HepG2 (cell line): Measurements from ENCODE around the gene AKAP8. TPM values are rescaled to one million over a fixed set of nuclear protein-coding genes. Genes with fewer than 3 reads are reported as not detected.
"Not testable (repeated sequence)": the region's sequence is repeated elsewhere in the genome, so short reads cannot be mapped to it uniquely, and the experiment has no call there.

Experiments used
- ATAC-seq: fragments of 200-7000 bp; cut with Tn5 transposase; 3 replicates; pipeline ENCODE4 v1.9.1; 2020; ENCODE audit warnings: mild to moderate bottlenecking, moderate library complexity
- BruUV-seq: library from RNA; stranded (reverse); fragments of 400-500 nt; replicated peaks from 2 replicates; lab custom pipeline; 2021; lab: Mats Ljungman, UMichigan
- CTCF ChIA-PET: fragments of 300-600 bp; formaldehyde crosslinking; extraction: SDS; loops from one replicate; lab custom pipeline; 2021; ENCODE audit warnings: low total read pairs, inconsistent platforms, low intra/inter-chr PET ratio; lab: Yijun Ruan, JAX
- POLR2A ChIA-PET: fragments of 350-600 bp; sonication (Branson Sonifier 250); formaldehyde crosslinking; loops from one replicate; lab custom pipeline; 2020; ENCODE audit warnings: antibody characterized with exemption, inconsistent platforms; lab: Yijun Ruan, JAX
- DNase-seq: peaks from one replicate; pipeline ENCODE4 v3.0.0-alpha.2; 2015; ENCODE audit warnings: low spot score
- FAIRE-seq: peaks from 3 replicates; lab custom pipeline; 2011; peaks lifted over from hg19 to GRCh38; lab: Jason Lieb, UNC
- H2AFZ ChIP-seq: one replicate; pipeline ENCODE4 v1.6.1; 2011; ENCODE audit warnings: low read length, inconsistent platforms
- H3K27ac ChIP-seq: fragments of 300-600 bp; 3 replicates; pipeline ENCODE4 v1.8.0; 2011; ENCODE audit warnings: mixed run types, mild to moderate bottlenecking, mixed read lengths, low read length, inconsistent platforms; ENCODE audit not compliant: insufficient read depth; ENCODE audit errors: extremely low read length
- H3K27me3 ChIP-seq, 2 experiments: fragments of 200-600 bp in 1 of 2; 2 replicates in 1 of 2; 3 replicates in 1 of 2; pipeline versions ENCODE4 v1.6.0 to v1.8.0; 2011; ENCODE audit warnings: low read length in 2 of 2, mild to moderate bottlenecking in 2 of 2, moderate library complexity in 2 of 2, inconsistent platforms in 1 of 2; ENCODE audit not compliant: insufficient read depth in 2 of 2, control insufficient read depth in 1 of 2
- H3K36me3 ChIP-seq, 2 experiments: fragments of 200-600 bp in 1 of 2; replicated peaks in 1 of 2; 2 replicates in 1 of 2; 3 replicates in 1 of 2; pipeline versions ENCODE4 v1.5.1 to v1.8.0; 2011; ENCODE audit warnings: low read length in 2 of 2, inconsistent platforms in 1 of 2; ENCODE audit not compliant: insufficient read depth in 2 of 2, control insufficient read depth in 1 of 2
- H3K4me1 ChIP-seq: 2 replicates; pipeline ENCODE4 v1.5.1; 2012; ENCODE audit warnings: low read length, inconsistent platforms; ENCODE audit not compliant: insufficient read depth
- H3K4me2 ChIP-seq: 2 replicates; pipeline ENCODE4 v1.6.0; 2011; ENCODE audit warnings: low read depth, low read length, inconsistent platforms
- H3K4me3 ChIP-seq, 3 experiments: fragments of 200-600 bp in 1 of 3; sonication (generic), shearing (Covaris generic) in 1 of 3; replicated peaks in 1 of 3; 2 replicates each; pipeline ENCODE4 v1.5.1; 2011 to 2016; ENCODE audit warnings: low read length in 3 of 3, inconsistent platforms in 2 of 3, low read depth in 2 of 3, mild to moderate bottlenecking in 2 of 3, control low read depth in 1 of 3, mixed read lengths in 1 of 3; ENCODE audit not compliant: insufficient read depth in 1 of 3
- H3K79me2 ChIP-seq: one replicate; pipeline ENCODE4 v1.6.1; 2011; ENCODE audit warnings: low read length, inconsistent platforms; ENCODE audit not compliant: insufficient read depth
- H3K9ac ChIP-seq: 2 replicates; pipeline ENCODE4 v1.6.0; 2011; ENCODE audit warnings: mild to moderate bottlenecking, low read depth, low read length, inconsistent platforms; ENCODE audit not compliant: insufficient read depth
- H3K9me3 ChIP-seq: 2 replicates; pipeline ENCODE4 v1.5.1; 2012; ENCODE audit warnings: mild to moderate bottlenecking, low read length
- H4K20me1 ChIP-seq: 2 replicates; pipeline ENCODE4 v1.6.0; 2011; ENCODE audit warnings: inconsistent platforms, mild to moderate bottlenecking, low read length, moderate library complexity; ENCODE audit not compliant: insufficient read depth
- ARID4A ChIP-seq: sonication (generic); formaldehyde crosslinking; IDR thresholded peaks from 2 replicates; pipeline ENCODE4 v1.5.0; 2020; ENCODE audit warnings: mild to moderate bottlenecking, missing genetic modification reagents, borderline replicate concordance
- CAMTA2 ChIP-seq: sonication (generic); formaldehyde crosslinking; IDR thresholded peaks from 2 replicates; pipeline ENCODE4 v1.4.0; 2020; ENCODE audit warnings: mild to moderate bottlenecking, missing genetic modification reagents, borderline replicate concordance
- EP300 ChIP-seq, 3 experiments: sonication (generic) in 1 of 3; formaldehyde crosslinking in 1 of 3; IDR thresholded peaks; 2 replicates each; pipeline versions ENCODE4 v1.5.1 to v1.6.1; 2011 to 2020; ENCODE audit warnings: low read depth in 2 of 3, low read length in 2 of 3, borderline replicate concordance in 1 of 3, improper control_type of control experiment in 1 of 3, mild to moderate bottlenecking in 1 of 3, missing genetic modification reagents in 1 of 3, moderate library complexity in 1 of 3
- HIVEP1 ChIP-seq: sonication (generic); formaldehyde crosslinking; IDR thresholded peaks from 2 replicates; pipeline ENCODE4 v1.4.0; 2020; ENCODE audit warnings: mild to moderate bottlenecking, missing genetic modification reagents
- NCOR1 ChIP-seq: fragments of 200-600 bp; sonication (generic); IDR thresholded peaks from 2 replicates; pipeline ENCODE4 v1.7.0; 2017; ENCODE audit warnings: antibody characterized with exemption, low read length, borderline replicate concordance
- NFE2L2 ChIP-seq: fragments of 150-350 bp; IDR thresholded peaks from 2 replicates; pipeline ENCODE4 v1.6.1; 2014; ENCODE audit warnings: low read length
- NR2F6 ChIP-seq, 2 experiments: IDR thresholded peaks; 2 replicates each; pipeline ENCODE4 v1.6.1; 2016; ENCODE audit warnings: antibody characterized with exemption in 1 of 2, mild to moderate bottlenecking in 1 of 2
- POLR2A ChIP-seq, 2 experiments: IDR thresholded peaks; 2 replicates each; pipeline ENCODE4 v1.6.1; 2011; ENCODE audit warnings: low read depth in 2 of 2, low read length in 2 of 2, mild to moderate bottlenecking in 1 of 2, moderate library complexity in 1 of 2; ENCODE audit not compliant: insufficient read depth in 1 of 2
- RBM22 ChIP-seq: fragments of 200-400 bp; formaldehyde crosslinking; optimal IDR thresholded peaks from 2 replicates; pipeline ENCODE3; 2017; ENCODE audit warnings: mild to moderate bottlenecking, low read length, moderate library complexity
- SP1 ChIP-seq, 2 experiments: fragments of 450-650 bp in 1 of 2; sonication (generic) in 1 of 2; formaldehyde crosslinking in 1 of 2; IDR thresholded peaks; 2 replicates each; pipeline versions ENCODE4 v1.4.0 to v1.6.1; 2016 to 2020; ENCODE audit warnings: missing genetic modification reagents in 1 of 2
- ZNF382 ChIP-seq: sonication (generic); formaldehyde crosslinking; IDR thresholded peaks from 2 replicates; pipeline ENCODE4 v1.5.0; 2020; ENCODE audit warnings: missing genetic modification reagents, mild to moderate bottlenecking, borderline replicate concordance
- ZNF530 ChIP-seq: sonication (generic); formaldehyde crosslinking; IDR thresholded peaks from 2 replicates; pipeline ENCODE4 v1.5.0; 2020; ENCODE audit warnings: low read depth, mild to moderate bottlenecking, missing genetic modification reagents
- WGBS: methylation state at CpG from one replicate; pipeline ENCODE4 v1.1.6; 2017; ENCODE audit warnings: low lambda C conversion rate; 5-methylcytosine and 5-hydroxymethylcytosine counted together
- in situ Hi-C: cut with HindIII; loops from 2 replicates; pipeline ENCODE4 v1.10.0; 2017; ENCODE audit warnings: low pct_unique_long_range_greater_than_20kb; ENCODE audit not compliant: extremely low pct_ligation_motif_present
- intact Hi-C: fragments of 100-400 bp; cut with micrococcal nuclease; formaldehyde crosslinking; loops from one replicate; pipeline ENCODE4 v1.10.0; 2022; ENCODE audit not compliant: unreplicated experiment
- polyA plus RNA-seq, 8 experiments: library from polyadenylated mRNA; depleted of rRNA in 3 of 8; stranded (reverse) in 7 of 8; unstranded in 1 of 8; fragments of >200 nt; fragmentation: Illumina TruSeq in 4 of 8; extraction: Trizol in 4 of 8; gene quantifications; 2 replicates each; pipeline versions ENCODE4 v1.2.1 to v1.2.3, GENCODE V29; 2011 to 2016; ENCODE audit warnings: low read depth in 4 of 8, missing spikeins in 1 of 8, mixed read lengths in 1 of 8; ENCODE audit not compliant: insufficient read depth in 1 of 8
- total RNA-seq, 5 experiments: library from RNA; depleted of rRNA; stranded (reverse); fragments of >200 nt; fragmentation: Illumina TruSeq; extraction: Trizol; gene quantifications; 2 replicates each; pipeline ENCODE4 v1.2.3, GENCODE V29; 2016; ENCODE audit warnings: low read depth in 1 of 5

The AKAP8 gene
- total and polyA plus RNA-seq, 2 of the 13 experiments (the other 11 are each of a cell fraction or from before 2014, with no cell fraction given), result 15.9 to 22.1 TPM

GRCh38 chr19:15341328-15341727, 38.3 kb downstream of the AKAP8 start:
- intact Hi-C loops, H4K20me1 ChIP-seq, FAIRE-seq, H3K9me3 ChIP-seq, H3K4me2 ChIP-seq, H3K4me1 ChIP-seq, H3K27ac ChIP-seq, CTCF ChIA-PET, H3K4me3 ChIP-seq, ATAC-seq, BruUV-seq, H2AFZ ChIP-seq, H3K36me3 ChIP-seq, H3K79me2 ChIP-seq, DNase-seq, H3K27me3 ChIP-seq, in situ Hi-C loops, POLR2A ChIA-PET, H3K9ac ChIP-seq: not testable (repeated sequence)
- TF ChIP-seq NFE2L2, result 0 out of 2 replicates have a peak, but pooled peaks have one; percentile 10
- 97% methylated on average over 11 of the region's 11 CpGs for WGBS

- no peak for ATAC-seq
- Histone ChIP-seq H3K27ac (no peak overlapping the region), H3K27me3 (no peaks in the 10 kb centered on the region), H3K4me3 (no peak overlapping the region), H3K36me3 (peaks cover 0 to 4% of the 10 kb centered on the region in 2 experiments; a peak in 1 of 5 replicates), H3K79me2 (peaks cover 2% of the 10 kb centered on the region), H2AFZ (no peak overlapping the region), H3K9me3 (no peaks in the 10 kb centered on the region), H3K4me2 (no peak overlapping the region), H3K9ac (no peak overlapping the region), H3K4me1 (no peaks in the 10 kb centered on the region), H4K20me1 (no peaks in the 10 kb centered on the region)
- TF ChIP-seq RBM22 (no peak), SP1 (IDR thresholded peaks at IDR 0.05) (no peak), SP1 (CRISPR knock-in tag; IDR thresholded peaks at IDR 0.05) (no peak), HIVEP1 (CRISPR knock-in tag) (no peak), CAMTA2 (CRISPR knock-in tag) (no peak), ARID4A (CRISPR knock-in tag) (no peak), NCOR1 (no peak), EP300 (IDR thresholded peaks at IDR 0.05; ENCODE audit: low read depth in 2 of 2, low read length in 2 of 2) (no peak), EP300 (CRISPR knock-in tag; IDR thresholded peaks at IDR 0.05; ENCODE audit: borderline replicate concordance) (no peak), ZNF382 (CRISPR knock-in tag) (no peak), ZNF530 (CRISPR knock-in tag) (no peak), POLR2A (IDR thresholded peaks at IDR 0.05; ENCODE audit: insufficient read depth in 1 of 2, low read depth in 2 of 2, low read length in 2 of 2) (no peak), NR2F6 (IDR thresholded peaks at IDR 0.05) (no peak), NR2F6 (CRISPR knock-in tag; IDR thresholded peaks at IDR 0.05) (no peak)
- no peak for FAIRE-seq
- CTCF ChIA-PET, result no interaction called here
- 98% methylated on average over 4 of the region's 4 CpGs for WGBS
- POLR2A ChIA-PET, result no interaction called here
- intact Hi-C loops (no loop called here), in situ Hi-C loops (no loop called here)
- BruUV-seq, result no TSS peak
- DNase-seq, result no peak
Measured at GRCh38 chr19:15340086-15340485, 39.5 kb downstream of the AKAP8 start.
